ENCODE data around the gene NFKBIA.
"Not testable (repeated sequence)": the region's sequence is repeated elsewhere in the genome, so short reads cannot be mapped to it uniquely, and the experiment has no call there.

The NFKBIA gene

DNA sequence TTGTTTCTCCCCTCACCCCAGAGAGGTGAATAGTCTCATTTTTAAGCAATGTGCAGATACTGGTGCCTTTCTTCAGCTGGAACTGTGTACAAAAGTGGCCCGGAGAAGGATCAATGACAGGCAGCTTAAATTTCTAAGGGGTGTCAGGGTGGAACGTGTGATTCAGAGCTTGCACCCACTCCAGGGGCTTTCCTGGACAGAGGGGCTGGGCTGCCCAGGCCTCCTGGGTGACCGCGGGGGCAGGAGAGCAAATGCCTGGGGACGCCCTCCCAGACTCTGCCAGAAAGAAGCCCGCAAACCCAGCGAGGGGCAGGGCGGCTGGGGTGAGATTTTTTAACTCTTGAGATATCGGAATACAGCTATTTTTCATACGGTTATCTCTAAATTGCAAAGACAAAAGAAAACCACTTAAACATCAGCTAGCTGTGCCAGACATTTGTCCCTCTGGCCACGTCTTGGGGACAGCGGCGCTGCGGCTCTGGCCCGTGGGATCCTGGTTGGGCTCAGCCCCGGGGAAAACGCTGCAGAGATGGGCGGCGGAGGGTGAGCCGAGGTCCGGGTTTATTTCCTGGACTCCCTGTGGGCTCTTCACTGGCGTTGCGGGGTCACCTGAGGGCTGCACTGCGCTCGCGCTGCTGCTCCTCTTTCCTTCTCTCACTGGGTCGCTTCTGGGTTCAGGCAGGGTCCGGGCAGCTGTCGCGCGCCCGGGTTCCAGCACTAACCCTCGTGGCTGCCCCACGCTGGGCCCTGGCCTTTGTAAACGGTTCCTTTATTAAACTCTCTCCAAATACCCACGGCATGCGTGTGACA, 35.8 kb downstream of the NFKBIA start:
- no peak for DNase-seq (ENCODE audit: low spot score)

DNA sequence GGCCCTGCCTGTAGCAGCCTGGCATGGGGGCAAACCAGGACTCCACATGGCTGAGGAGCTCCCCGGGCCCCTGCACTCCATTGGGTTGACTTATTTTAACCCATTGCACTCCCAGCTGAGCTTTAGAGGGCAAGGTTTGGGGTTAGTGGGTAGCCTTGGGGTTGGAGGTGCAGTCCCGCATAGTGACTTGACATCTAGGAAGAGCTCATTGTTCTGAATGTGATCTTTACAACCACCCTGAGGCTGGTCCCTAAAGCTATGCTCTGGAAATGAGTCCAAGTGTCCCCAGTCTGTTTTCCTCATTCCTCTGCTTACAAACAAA, 36.4 kb downstream of the NFKBIA start:
- DNase-seq (ENCODE audit: low spot score): no peak

DNA sequence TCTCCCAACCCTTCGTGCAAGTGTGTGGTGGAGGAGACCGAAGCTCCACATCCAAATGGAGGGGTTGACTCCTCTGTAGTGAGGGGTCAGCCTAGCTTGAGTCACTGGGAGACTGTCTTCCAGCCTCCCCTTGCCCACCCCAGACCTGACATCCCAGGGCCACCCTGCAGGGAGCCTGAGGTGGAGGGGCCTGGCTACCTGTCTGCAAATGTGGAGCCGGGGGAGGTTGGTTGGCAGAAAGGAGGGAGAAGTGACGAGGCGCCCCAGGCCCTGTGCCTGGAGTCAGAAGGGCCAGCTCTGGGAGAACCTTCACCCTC, 37.5 kb downstream of the NFKBIA start:
- no peak for DNase-seq (ENCODE audit: low spot score)

- DNase-seq (ENCODE audit: low spot score): no peak
These were observed 38.0 kb downstream of the NFKBIA start for GRCh38 chr14:35366521-35366976.

DNA sequence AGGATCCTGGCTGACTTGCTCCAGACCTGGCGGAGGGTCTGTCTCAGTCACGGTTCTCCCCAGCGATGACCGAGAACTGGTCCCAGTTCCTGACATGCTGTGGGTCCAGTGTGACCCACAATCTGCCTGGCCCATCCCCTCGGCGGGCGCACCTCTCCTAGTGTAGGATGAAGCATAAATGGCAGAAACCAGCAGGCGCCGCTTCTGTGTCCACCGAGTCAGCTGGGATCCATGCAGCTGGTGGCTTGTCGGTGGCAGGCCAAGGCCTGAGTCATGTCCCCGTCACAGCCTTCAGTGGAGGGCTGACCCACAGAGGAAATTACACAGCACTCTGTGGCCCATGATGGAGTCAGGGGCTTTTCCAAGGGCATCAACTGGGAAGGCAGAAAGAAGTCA, 38.5 kb downstream of the NFKBIA start:
- peak; percentile 32 for DNase-seq (ENCODE audit: low spot score)

GRCh38 chr14:35365130-35366055, 39.2 kb downstream of the NFKBIA start:
- DNase-seq (ENCODE audit: low spot score): peak; percentile 86

DNA sequence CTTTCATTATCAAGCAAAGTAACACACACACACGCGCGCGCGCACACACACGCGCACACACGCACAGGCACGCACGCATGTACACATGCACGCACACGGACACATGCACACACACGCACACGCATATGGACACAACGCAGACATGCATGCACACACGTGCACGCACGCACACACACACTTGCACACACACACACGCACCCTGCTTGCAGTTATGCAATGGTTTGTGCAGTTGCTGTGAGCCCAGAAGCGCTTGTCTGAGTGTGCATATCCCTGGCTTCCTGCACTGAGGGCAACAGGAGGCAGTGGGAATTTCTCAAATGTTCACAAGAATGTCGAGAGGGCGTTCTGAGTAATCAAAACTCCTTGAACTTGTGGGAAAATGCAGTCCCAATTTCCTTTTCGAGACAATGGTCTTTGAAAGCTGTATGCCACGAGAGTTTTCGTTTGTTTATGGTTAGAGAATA, 41.6 kb downstream of the NFKBIA start:
- DNase-seq (ENCODE audit: low spot score): no peak

- no peak for DNase-seq (ENCODE audit: low spot score)
These were observed 42.1 kb downstream of the NFKBIA start for GRCh38 chr14:35362450-35362849.

GRCh38 chr14:35361141-35361480, 43.4 kb downstream of the NFKBIA start:
- DNase-seq (ENCODE audit: low spot score): no peak

DNA sequence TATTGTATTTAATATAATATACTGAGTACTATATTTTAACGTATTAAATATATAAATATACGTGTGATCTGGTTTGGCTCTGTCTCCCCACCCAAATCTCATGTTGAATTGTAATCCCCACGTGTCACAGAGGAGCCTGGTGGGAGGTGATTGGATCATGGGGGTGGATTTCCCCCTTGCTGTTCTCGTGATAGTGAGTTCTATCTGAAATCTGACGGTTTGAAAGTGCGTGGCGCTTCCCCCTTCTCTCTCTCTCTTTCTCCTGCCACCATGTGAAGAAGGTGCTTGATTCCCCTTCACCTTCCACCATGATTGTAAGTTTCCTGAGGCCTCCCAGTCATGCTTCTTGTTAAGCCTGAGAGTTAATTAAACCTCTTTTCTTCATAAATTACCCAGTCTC, 44.9 kb downstream of the NFKBIA start:
- not testable (repeated sequence) for DNase-seq (ENCODE audit: low spot score)

DNA sequence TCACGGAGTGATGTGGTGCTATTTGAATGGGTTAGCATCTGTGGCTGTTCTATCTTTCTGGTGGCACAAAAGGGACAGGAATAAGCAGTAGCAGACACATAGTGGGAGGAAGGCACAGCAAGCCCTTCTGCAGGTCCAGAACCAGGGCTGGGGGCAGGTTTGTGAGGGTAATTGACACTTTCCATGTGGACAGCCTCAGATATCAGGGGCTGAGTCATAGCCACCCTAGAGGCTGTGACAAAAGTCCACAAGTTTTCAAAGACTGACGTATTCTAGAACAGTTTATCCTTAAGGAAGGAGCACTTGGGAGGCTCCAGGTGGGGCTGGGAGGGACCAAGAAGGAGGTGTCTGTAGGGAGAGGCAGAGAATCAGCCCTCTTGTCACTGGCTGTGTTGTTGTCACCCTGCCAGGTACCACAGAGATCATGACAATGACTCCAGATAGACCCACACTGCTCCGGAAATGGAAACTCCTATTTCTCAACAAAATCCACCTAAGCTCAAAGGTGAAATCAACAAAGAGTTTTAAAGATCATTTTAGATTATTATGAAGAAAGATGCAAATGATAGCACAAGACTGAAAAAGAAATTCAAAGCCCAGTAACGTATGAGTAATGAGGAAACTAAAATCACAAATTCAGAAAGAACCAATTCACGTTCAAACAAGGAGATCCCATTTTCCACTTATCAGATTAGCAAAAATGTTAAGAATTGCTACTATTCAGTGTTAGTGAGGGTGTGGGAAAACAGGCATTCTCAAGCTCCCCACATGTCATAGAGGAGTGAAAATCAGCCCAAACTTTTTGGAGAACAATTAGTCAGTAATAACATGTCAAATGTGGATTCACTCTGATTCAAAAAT, 48.3 kb downstream of the NFKBIA start:
- peak; percentile 33 for DNase-seq (ENCODE audit: low spot score)

GRCh38 chr14:35355235-35355634, 49.3 kb downstream of the NFKBIA start:
- DNase-seq (ENCODE audit: low spot score): not testable (repeated sequence)

- DNase-seq (ENCODE audit: low spot score): no peak
These were observed 51.0 kb downstream of the NFKBIA start for GRCh38 chr14:35353409-35354172.

DNA sequence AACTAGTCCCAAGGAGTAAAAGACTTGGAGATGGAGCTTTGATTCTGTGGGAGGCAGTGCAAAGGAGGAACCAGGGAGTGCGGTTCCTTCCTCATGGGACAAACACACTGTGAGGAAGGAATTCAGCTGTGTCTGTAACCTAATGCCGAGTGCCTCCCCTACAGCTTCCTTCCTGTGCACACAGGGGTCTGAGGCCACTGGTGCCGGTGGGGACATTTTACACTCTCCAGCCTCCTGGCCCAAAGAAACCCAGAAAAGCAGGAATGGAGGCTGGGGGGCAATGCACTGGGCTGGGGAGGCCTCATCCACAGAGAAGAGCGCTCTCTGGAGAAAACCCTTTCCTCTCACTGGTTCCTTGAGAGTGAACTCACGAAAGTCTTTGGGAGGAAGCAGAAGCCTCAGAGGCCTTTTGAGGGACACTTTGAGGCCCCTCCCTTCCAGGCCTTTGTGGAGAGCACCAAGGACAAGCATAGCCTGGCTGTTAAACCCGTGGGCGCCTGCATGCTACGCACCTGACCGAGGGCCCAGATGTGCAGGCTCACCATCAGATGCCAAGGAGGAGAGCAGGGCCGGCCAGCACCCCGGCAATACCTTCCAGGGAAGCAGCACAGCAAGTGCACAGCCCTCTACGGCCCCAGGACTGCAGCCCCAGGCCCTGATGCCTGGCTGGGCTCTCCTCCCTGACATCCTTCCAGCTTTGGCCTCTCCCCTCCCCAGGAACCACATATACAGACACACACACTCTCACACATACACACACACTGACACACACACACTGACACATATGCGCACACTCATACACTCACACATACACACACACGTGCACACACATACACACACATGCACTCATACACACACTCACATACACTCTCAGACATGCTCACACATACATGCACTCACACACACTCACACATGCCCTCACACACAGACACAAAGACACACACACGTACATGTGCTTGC, 52.0 kb downstream of the NFKBIA start:
- DNase-seq (ENCODE audit: low spot score): no peak

DNA sequence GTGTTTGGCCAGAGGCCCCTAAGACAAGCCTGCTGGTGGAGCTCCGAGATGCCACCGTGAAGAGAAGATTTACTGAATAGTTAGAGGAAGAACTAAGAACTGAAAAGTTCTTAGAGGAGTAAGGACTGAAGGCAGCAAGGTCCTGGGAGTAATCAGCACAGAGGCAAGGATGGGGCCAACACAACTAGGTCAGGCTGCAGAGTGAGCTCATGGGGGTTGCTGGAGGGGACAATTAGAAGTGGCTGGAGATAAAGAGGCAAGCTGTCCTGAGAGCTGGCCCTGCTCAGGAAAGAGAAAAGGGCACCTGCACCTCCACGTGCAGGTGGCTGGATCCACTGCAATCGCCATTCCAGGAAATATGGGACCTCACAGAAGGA, 52.7 kb downstream of the NFKBIA start:
- no peak for DNase-seq (ENCODE audit: low spot score)
